ENCODE measurements around the gene SZT2.

- TF ChIP-seq ZNF274 (IDR thresholded peaks at IDR 0.05; ENCODE audit: low read depth, low read length) = no peak
- TF ChIP-seq SUZ12 (IDR thresholded peaks at IDR 0.05; ENCODE audit: extremely low read depth, insufficient read depth, insufficient read length) = no peak
Observed at GRCh38 chr1:43415901-43416300, 26.2 kb downstream of the SZT2 start.
